Central memory CD4-positive, alpha-beta T cell (primary cell): ENCODE results near the gene GGT6.
"Not testable (repeated sequence)": the region's sequence is repeated elsewhere in the genome, so short reads cannot be mapped to it uniquely, and the experiment has no call there.

Experiments used
- DNase-seq: peaks from one replicate; pipeline ENCODE4 v3.0.0; 2022
- total RNA-seq, 3 experiments: gene quantifications; one replicate each; lab custom pipeline; 2026; lab: John Stamatoyannopoulos, UW

The GGT6 gene
- total RNA-seq: 0 to 0.77 (median 0.07) reads per million in 3 experiments

- no peak for DNase-seq
Observed at GRCh38 chr17:4560421-4560820, at the start of gene GGT6. GGT6 (minus strand) TSS chr17:4560577; CDS start chr17:4560521, 56 bp downstream.

GRCh38 chr17:4610162-4610561 lies 49.8 kb upstream of the GGT6 start:
- no peak for DNase-seq

- DNase-seq: no peak
Observed at GRCh38 chr17:4609761-4610160, 49.4 kb upstream of the GGT6 start.

GRCh38 chr17:4607773-4608187 lies 47.4 kb upstream of the GGT6 start:
- no peak for DNase-seq

GRCh38 chr17:4607261-4607741 lies 46.9 kb upstream of the GGT6 start:
- no peak for DNase-seq

- no peak for DNase-seq
Observed at GRCh38 chr17:4605826-4606225, 45.4 kb upstream of the GGT6 start.

GRCh38 chr17:4604736-4605135 lies 44.4 kb upstream of the GGT6 start:
- not testable (repeated sequence) for DNase-seq

GRCh38 chr17:4604111-4604644 lies 43.8 kb upstream of the GGT6 start:
- DNase-seq: no peak

GRCh38 chr17:4602041-4602440 lies 41.7 kb upstream of the GGT6 start:
- no peak for DNase-seq

- DNase-seq: no peak
Observed at GRCh38 chr17:4601326-4601725, 40.9 kb upstream of the GGT6 start.

GRCh38 chr17:4600563-4600962 lies 40.2 kb upstream of the GGT6 start:
- no peak for DNase-seq

- DNase-seq: no peak
Observed at GRCh38 chr17:4599505-4600281, 39.3 kb upstream of the GGT6 start.

GRCh38 chr17:4598776-4599504 lies 38.6 kb upstream of the GGT6 start:
- DNase-seq: no peak

- no peak for DNase-seq
Observed at GRCh38 chr17:4597975-4598374, 37.6 kb upstream of the GGT6 start.

GRCh38 chr17:4596636-4597380 lies 36.4 kb upstream of the GGT6 start:
- DNase-seq: no peak

GRCh38 chr17:4595685-4596342 lies 35.4 kb upstream of the GGT6 start:
- DNase-seq: not testable (repeated sequence)

- DNase-seq: no peak
Observed at GRCh38 chr17:4594931-4595684, 34.7 kb upstream of the GGT6 start.

GRCh38 chr17:4594406-4594805 lies 34.0 kb upstream of the GGT6 start:
- no peak for DNase-seq

GRCh38 chr17:4593021-4593421 lies 32.6 kb upstream of the GGT6 start:
- no peak for DNase-seq

GRCh38 chr17:4592240-4593005 lies 32.0 kb upstream of the GGT6 start:
- DNase-seq: no peak

- no peak for DNase-seq
Observed at GRCh38 chr17:4591529-4591928, 31.2 kb upstream of the GGT6 start.
